Calu3 (cell line): ENCODE measurements around the gene GCDH. TPM values are rescaled to one million over a fixed set of nuclear protein-coding genes. Genes with fewer than 3 reads are reported as not detected.

ENCODE experiments used
- BruUV-seq: library from RNA; stranded (reverse); fragments of 400-500 nt; replicated peaks from 2 replicates; lab custom pipeline; 2021; lab: Mats Ljungman, UMichigan
- CTCF ChIA-PET: fragments of 300-600 bp; sonication (Branson Sonifier 250); formaldehyde crosslinking; loops from one replicate; lab custom pipeline; 2022; ENCODE audit warnings: antibody characterized with exemption; lab: Charles Lee
- DNase-seq: peaks from one replicate; pipeline ENCODE4 v3.0.0; 2022
- H3K27ac Mint-ChIP-seq: one replicate; pipeline ENCODE4 v1.8.0; 2022; ENCODE audit warnings: mixed read lengths; ENCODE audit not compliant: unreplicated experiment
- H3K27me3 Mint-ChIP-seq: one replicate; pipeline ENCODE4 v1.8.0; 2022; ENCODE audit warnings: mixed read lengths; ENCODE audit not compliant: unreplicated experiment
- H3K36me3 Mint-ChIP-seq: one replicate; pipeline ENCODE4 v1.8.0; 2022; ENCODE audit warnings: mild to moderate bottlenecking, moderate library complexity, mixed read lengths; ENCODE audit not compliant: insufficient read depth, unreplicated experiment
- H3K4me1 Mint-ChIP-seq: one replicate; pipeline ENCODE4 v1.8.0; 2022; ENCODE audit warnings: mild to moderate bottlenecking, low read depth, mixed read lengths; ENCODE audit not compliant: unreplicated experiment
- H3K4me3 Mint-ChIP-seq: one replicate; pipeline ENCODE4 v1.8.0; 2022; ENCODE audit warnings: mild to moderate bottlenecking, low read depth, moderate library complexity, mixed read lengths; ENCODE audit not compliant: unreplicated experiment
- H3K9me3 Mint-ChIP-seq: one replicate; pipeline ENCODE4 v1.8.0; 2022; ENCODE audit warnings: low read depth, mixed read lengths; ENCODE audit not compliant: unreplicated experiment
- CTCF ChIP-seq: fragments of 200-600 bp; IDR thresholded peaks from one replicate; pipeline ENCODE4 v1.8.0; 2022; ENCODE audit warnings: antibody characterized with exemption; ENCODE audit not compliant: unreplicated experiment
- intact Hi-C: fragments of 100-400 bp; cut with micrococcal nuclease; formaldehyde crosslinking; loops from one replicate; pipeline ENCODE4 v1.10.0; 2022; ENCODE audit not compliant: unreplicated experiment
- total RNA-seq: library from RNA; stranded (reverse); gene quantifications from 2 replicates; pipeline ENCODE4 v1.2.3, GENCODE V29; 2022

The GCDH gene
- total RNA-seq, 1 experiment from 2014 or later: 23.6 TPM

DNA sequence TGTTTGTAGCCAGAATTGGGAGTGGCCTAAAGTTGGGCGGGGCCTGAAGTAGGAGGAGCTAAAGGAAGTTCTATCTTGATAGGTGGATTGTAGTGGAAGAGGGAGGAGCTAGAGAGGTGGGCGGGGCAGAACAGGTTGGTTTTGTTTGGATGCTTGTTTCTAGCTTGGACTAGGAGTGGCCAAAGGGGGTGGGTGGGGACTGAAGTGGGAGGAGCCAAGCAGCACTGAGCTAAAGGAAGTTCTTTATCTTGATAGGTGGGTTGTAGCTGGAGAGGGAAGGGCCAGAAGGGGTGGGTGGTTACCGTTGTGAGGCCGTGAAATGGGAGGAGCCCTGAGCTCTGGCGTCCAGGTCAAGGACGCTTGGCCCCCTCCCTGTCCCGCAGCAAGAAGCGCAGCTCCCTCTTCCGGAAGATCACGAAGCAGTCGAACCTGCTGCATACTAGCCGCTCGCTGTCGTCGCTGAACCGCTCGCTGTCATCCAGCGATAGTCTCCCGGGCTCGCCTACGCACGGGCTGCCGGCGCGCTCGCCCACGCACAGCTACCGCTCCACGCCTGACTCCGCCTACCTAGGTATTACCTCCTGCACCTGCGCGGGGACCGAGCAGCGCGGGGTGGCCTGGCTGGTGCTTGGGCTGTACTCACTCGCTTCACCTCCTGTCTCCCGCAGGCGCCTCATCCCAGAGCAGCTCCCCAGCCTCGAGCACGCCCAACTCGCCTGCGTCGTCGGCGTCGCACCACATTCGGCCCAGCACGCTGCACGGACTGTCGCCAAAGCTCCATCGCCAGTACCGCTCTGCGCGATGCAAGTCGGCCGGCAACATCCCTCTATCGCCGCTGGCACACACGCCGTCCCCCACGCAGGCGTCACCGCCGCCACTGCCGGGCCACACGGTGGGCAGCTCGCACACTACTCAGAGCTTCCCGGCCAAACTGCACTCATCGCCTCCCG lies 17.7 kb upstream of the GCDH start:
- Mint-ChIP-seq H3K9me3 (no peaks in the 10 kb centered on the region), H3K4me3 (peak overlapping the region; percentile 85), H3K4me1 (peaks cover 12% of the 10 kb centered on the region), H3K27ac (peak overlapping the region; percentile 67), H3K27me3 (no peaks in the 10 kb centered on the region), H3K36me3 (peaks cover 35% of the 10 kb centered on the region)
- peak; percentile 81 for DNase-seq
- intact Hi-C loops: no loop called here
- no TSS peak for BruUV-seq
- CTCF ChIA-PET: interaction anchor here (0.5 to 1.7 kb wide), 11 partner anchors 9 to 1218 kb away, joined by 3 to 9 read pairs (median 4); no protein-coding TSS in a partner anchor
- TF ChIP-seq CTCF: no peak

DNA sequence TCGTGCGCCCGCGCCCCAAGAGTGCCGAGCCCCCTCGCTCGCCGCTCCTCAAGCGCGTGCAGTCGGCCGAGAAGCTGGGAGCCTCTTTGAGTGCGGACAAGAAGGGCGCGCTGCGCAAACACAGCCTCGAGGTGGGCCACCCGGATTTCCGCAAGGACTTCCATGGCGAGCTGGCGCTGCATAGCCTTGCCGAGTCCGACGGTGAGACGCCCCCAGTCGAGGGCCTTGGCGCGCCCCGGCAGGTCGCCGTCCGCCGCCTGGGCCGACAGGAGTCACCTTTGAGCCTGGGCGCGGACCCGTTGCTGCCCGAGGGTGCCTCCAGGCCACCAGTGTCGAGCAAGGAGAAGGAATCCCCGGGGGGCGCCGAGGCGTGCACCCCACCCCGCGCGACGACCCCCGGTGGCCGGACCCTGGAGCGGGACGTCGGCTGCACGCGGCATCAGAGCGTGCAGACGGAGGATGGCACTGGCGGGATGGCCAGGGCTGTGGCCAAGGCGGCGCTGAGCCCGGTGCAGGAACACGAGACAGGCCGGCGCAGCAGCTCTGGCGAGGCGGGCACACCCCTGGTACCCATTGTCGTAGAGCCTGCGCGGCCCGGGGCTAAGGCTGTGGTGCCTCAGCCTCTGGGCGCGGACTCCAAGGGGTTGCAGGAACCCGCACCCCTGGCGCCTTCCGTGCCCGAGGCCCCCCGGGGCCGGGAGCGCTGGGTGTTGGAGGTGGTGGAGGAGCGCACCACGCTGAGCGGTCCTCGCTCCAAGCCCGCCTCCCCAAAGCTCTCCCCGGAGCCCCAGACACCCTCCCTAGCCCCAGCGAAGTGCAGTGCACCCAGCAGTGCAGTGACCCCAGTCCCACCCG lies 16.8 kb upstream of the GCDH start:
- no peaks in the 10 kb centered on the region for H3K9me3 Mint-ChIP-seq
- BruUV-seq: no TSS peak
- peak overlapping the region; percentile 85 for H3K4me3 Mint-ChIP-seq
- intact Hi-C loops: no loop called here
- peak overlapping the region; percentile 67 for H3K27ac Mint-ChIP-seq
- DNase-seq: no peak
- H3K27me3 Mint-ChIP-seq: no peaks in the 10 kb centered on the region
- H3K36me3 Mint-ChIP-seq: peaks cover 40% of the 10 kb centered on the region
- CTCF ChIA-PET: interaction anchor here (1.0 to 1.7 kb wide), 2 partner anchors 11 to 97 kb away, joined by 3 to 9 read pairs; no protein-coding TSS in a partner anchor
- no peak for TF ChIP-seq CTCF
- peaks cover 12% of the 10 kb centered on the region for H3K4me1 Mint-ChIP-seq

GRCh38 chr19:12875086-12875485 lies 15.9 kb upstream of the GCDH start:
- TF ChIP-seq CTCF: no peak
- H3K4me3 Mint-ChIP-seq: no peak overlapping the region
- peaks cover 12% of the 10 kb centered on the region for H3K4me1 Mint-ChIP-seq
- H3K27me3 Mint-ChIP-seq: no peaks in the 10 kb centered on the region
- no TSS peak for BruUV-seq
- no peak for DNase-seq
- H3K27ac Mint-ChIP-seq: no peak overlapping the region
- H3K36me3 Mint-ChIP-seq: peaks cover 39% of the 10 kb centered on the region
- CTCF ChIA-PET: no interaction called here
- H3K9me3 Mint-ChIP-seq: no peaks in the 10 kb centered on the region
- intact Hi-C loops: no loop called here

- Mint-ChIP-seq H3K4me1 (peaks cover 7% of the 10 kb centered on the region), H3K4me3 (peak overlapping the region; percentile 73), H3K27ac (no peak overlapping the region), H3K27me3 (peaks cover 2% of the 10 kb centered on the region), H3K9me3 (peaks cover 3% of the 10 kb centered on the region), H3K36me3 (peaks cover 42% of the 10 kb centered on the region)
- TF ChIP-seq CTCF: no peak
- intact Hi-C loops: no loop called here
- BruUV-seq: TSS peak; percentile 54
- CTCF ChIA-PET: interaction anchor here (0.5 to 1.2 kb wide), 2 partner anchors 17 to 127 kb away, joined by 3 to 11 read pairs; no protein-coding TSS in a partner anchor
- no peak for DNase-seq
These were observed 10.3 kb upstream of the GCDH start for GRCh38 chr19:12880551-12881171.
